Activated naive CD8-positive, alpha-beta T cell (primary cell): ENCODE data around the gene ATP11C.

ENCODE experiments used
- H3K27ac Mint-ChIP-seq: one replicate; pipeline ENCODE4 v1.8.0; 2021; ENCODE audit warnings: mixed read lengths
- H3K27me3 Mint-ChIP-seq: one replicate; pipeline ENCODE4 v1.8.0; 2021; ENCODE audit warnings: mixed read lengths
- H3K36me3 Mint-ChIP-seq: one replicate; pipeline ENCODE4 v1.8.0; 2021; ENCODE audit warnings: mixed read lengths
- H3K4me1 Mint-ChIP-seq: one replicate; pipeline ENCODE4 v1.8.0; 2021; ENCODE audit warnings: low read depth, mixed read lengths
- H3K4me3 Mint-ChIP-seq: one replicate; pipeline ENCODE4 v1.8.0; 2021; ENCODE audit warnings: mild to moderate bottlenecking, mixed read lengths
- H3K9me3 Mint-ChIP-seq: one replicate; pipeline ENCODE4 v1.8.0; 2021; ENCODE audit warnings: low read depth, mixed read lengths

The ATP11C gene

DNA sequence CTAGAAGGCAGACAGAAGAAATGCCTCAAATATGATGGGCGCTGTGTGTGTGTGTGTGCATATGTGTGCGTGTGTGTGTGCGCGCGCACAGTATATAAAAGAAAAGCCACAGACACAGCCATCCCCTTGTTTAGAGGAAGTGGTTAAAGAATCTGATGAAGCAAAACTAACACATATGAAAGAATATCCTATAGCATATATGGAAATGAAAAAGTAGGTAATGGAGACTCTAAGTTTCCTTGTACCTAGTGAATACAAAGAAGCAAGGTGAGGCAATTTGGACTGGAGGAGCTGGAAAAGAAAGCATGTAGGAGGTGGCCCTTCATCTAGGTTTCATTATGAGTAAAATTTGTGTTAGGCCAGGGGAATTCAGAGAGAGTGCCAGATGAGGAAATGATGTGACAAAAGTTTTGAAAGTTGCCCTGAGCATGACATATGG, 166.3 kb downstream of the ATP11C start:
- H3K4me3 Mint-ChIP-seq: no peak overlapping the region
- no peaks in the 10 kb centered on the region for H3K9me3 Mint-ChIP-seq
- H3K27ac Mint-ChIP-seq: no peak overlapping the region
- H3K27me3 Mint-ChIP-seq: no peaks in the 10 kb centered on the region
- peaks cover 11% of the 10 kb centered on the region for H3K36me3 Mint-ChIP-seq
- H3K4me1 Mint-ChIP-seq: peaks cover 1% of the 10 kb centered on the region

DNA sequence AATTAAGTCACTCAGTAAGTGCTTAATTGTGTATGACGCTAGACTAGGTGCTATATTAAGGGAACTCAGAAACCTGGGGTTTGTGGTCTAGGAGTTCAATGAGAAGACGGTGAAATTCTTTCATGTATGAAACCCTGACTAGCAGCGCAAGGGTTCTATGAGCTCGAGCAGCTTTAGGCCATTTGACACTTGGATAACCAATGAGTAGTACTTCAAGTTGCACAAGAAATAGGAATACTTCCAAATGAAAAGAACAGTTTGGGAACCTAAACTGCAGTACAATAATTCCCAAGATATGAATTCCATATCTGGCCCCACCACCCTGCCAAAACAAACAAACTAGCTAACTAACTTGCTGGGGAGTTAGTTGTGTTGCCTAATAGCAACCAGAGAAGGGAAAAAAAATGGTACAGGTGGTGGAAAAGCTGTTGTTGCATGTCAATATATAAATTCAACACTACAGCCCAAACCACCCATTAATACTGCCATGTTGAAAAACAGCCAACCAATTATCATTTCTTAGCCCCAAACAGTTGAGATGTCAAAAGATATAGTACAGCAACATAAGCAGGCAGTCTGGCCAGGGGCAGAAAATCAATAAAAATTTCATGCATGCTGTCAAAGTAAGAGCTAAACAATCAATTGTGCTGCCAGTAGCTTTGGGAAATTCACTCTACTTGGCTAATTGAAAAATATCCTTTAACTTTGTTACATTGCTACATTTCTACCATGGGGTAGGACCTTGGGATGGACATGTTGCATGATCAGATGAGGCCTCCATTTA, 170.3 kb downstream of the ATP11C start:
- no peaks in the 10 kb centered on the region for H3K4me1 Mint-ChIP-seq
- no peak overlapping the region for H3K4me3 Mint-ChIP-seq
- H3K27ac Mint-ChIP-seq: no peak overlapping the region
- H3K36me3 Mint-ChIP-seq: peaks cover 13% of the 10 kb centered on the region
- no peaks in the 10 kb centered on the region for H3K27me3 Mint-ChIP-seq
- no peaks in the 10 kb centered on the region for H3K9me3 Mint-ChIP-seq

DNA sequence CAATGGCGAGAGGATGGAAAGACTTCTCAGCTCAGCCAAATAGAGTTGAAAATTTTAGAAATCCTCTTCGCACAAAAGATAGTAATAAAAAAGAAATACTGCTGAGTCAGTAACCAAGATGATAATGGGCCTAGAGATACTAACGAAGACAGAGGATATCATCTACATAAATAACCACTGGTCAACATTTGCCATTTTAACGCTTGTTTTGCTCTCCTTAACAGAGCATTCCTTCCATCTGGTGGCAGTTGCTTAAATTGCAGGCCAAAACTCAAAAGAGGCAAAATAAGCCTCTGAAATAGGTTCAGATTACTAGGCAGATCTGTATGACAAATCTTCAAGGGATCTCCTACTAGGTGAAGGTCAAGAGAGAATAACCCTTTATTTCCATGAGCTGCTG, 173.2 kb downstream of the ATP11C start:
- no peaks in the 10 kb centered on the region for H3K9me3 Mint-ChIP-seq
- no peak overlapping the region for H3K27ac Mint-ChIP-seq
- H3K27me3 Mint-ChIP-seq: no peaks in the 10 kb centered on the region
- H3K36me3 Mint-ChIP-seq: peaks cover 31% of the 10 kb centered on the region
- no peak overlapping the region for H3K4me3 Mint-ChIP-seq
- H3K4me1 Mint-ChIP-seq: no peaks in the 10 kb centered on the region

DNA sequence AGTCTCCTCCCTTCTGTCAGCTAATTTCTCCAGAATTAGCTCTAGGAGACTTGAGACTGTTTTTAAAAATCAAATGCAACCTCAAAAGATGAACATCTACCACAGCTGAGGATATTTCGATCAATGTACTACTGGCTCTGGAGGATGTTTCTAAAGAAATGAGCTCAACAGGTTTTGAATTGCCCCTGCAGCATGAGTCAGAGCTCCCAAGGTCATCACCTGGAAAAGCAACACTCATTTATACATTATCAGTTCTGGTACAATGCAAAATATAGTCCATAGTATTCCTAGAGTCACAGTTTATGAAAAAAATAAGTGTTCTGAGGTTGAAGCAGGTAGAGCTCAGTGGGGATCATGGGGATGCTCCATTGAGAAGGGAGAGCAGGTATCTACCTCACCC, 174.0 kb downstream of the ATP11C start:
- H3K4me3 Mint-ChIP-seq: no peak overlapping the region
- peaks cover 6% of the 10 kb centered on the region for H3K9me3 Mint-ChIP-seq
- no peaks in the 10 kb centered on the region for H3K4me1 Mint-ChIP-seq
- no peaks in the 10 kb centered on the region for H3K27me3 Mint-ChIP-seq
- H3K36me3 Mint-ChIP-seq: peaks cover 36% of the 10 kb centered on the region
- no peak overlapping the region for H3K27ac Mint-ChIP-seq

DNA sequence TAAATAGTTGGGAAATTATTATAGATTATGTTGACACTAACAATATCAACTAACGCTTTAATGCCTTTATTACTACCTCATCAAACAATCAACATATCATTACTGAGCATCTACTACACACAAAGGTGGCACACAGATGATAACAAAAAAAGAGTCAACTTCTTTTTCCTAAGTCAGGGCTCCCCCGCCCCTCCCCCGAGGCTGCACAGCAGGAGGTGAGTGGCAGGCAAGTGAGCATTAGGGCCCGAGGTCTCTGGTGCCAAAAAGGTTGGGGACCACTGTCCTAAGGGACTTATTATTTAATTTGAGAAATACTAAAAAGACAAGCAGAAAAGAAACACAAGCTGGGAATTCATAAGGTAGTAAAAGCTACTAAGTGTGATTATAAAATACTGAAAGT, 174.6 kb downstream of the ATP11C start:
- H3K27me3 Mint-ChIP-seq: no peaks in the 10 kb centered on the region
- H3K36me3 Mint-ChIP-seq: peaks cover 37% of the 10 kb centered on the region
- no peak overlapping the region for H3K27ac Mint-ChIP-seq

DNA sequence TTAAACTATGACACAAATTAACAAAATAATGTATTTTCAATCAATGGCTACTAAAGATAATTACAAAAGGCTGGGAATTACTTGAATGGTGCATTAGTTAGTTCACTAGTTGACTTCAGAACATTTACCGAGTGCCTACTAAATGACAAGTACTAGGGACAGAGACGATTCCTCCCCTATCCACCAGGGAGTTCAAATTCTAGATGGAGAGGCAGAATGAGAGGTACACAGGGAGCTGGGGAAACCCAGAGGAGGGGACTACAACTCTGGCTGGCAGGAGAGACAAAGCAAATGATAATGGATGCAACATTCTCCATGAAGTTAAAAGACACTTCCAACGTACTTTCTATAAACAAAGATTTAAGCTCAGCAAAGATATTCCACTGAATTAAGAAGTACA, 181.8 kb downstream of the ATP11C start:
- no peaks in the 10 kb centered on the region for H3K4me1 Mint-ChIP-seq
- no peaks in the 10 kb centered on the region for H3K27me3 Mint-ChIP-seq
- peaks cover 8% of the 10 kb centered on the region for H3K9me3 Mint-ChIP-seq
- H3K27ac Mint-ChIP-seq: no peak overlapping the region
- H3K4me3 Mint-ChIP-seq: no peak overlapping the region
- H3K36me3 Mint-ChIP-seq: peaks cover 39% of the 10 kb centered on the region

More for the DNA sequence above, 174.6 kb downstream of the ATP11C start:
- H3K4me3 Mint-ChIP-seq: no peak overlapping the region
- no peaks in the 10 kb centered on the region for H3K4me1 Mint-ChIP-seq
- H3K9me3 Mint-ChIP-seq: peaks cover 8% of the 10 kb centered on the region

DNA sequence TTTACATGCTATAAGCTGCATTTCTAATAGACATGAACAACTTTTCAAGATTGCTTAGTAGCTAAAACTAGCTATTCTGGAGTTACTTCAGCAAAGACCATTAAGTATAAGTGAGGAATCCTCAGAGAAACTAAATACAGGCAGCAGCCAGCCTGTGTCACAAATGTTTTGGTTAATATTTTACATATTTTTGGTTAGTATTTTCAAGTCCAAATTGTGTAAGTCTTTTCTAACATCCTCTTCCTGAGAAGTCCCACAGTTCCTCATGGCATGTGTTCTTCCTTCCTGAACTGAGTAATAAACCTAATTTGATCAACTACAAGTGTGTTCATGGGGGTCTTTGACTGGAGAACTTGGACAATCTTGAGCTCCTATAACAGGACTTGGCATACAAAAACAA, 182.5 kb downstream of the ATP11C start:
- Mint-ChIP-seq H3K4me1 (no peaks in the 10 kb centered on the region), H3K27ac (no peak overlapping the region), H3K27me3 (no peaks in the 10 kb centered on the region), H3K9me3 (peaks cover 8% of the 10 kb centered on the region), H3K4me3 (no peak overlapping the region), H3K36me3 (peaks cover 33% of the 10 kb centered on the region)

DNA sequence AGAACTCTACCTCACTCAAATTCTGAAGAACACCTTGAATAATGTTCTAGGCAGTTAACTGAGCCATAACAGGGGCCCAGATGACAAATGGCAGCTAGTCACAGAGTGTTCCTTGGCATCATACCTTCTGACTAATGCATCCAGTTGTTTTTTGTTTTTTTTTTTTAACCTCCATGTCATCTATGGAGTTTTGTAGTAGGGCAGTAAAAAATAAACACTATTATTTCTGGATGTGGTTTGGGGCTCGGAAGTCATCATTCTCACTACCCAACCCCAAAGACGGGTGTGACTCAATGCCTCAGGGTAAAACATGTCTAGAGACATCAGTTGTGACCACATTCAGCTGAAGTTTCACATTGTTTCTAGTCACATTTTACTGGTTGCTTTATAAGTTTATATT, 193.7 kb downstream of the ATP11C start:
- no peaks in the 10 kb centered on the region for H3K27me3 Mint-ChIP-seq
- no peak overlapping the region for H3K4me3 Mint-ChIP-seq
- peaks cover 13% of the 10 kb centered on the region for H3K4me1 Mint-ChIP-seq
- no peaks in the 10 kb centered on the region for H3K9me3 Mint-ChIP-seq
- H3K27ac Mint-ChIP-seq: peak overlapping the region; percentile 58
- peaks cover 15% of the 10 kb centered on the region for H3K36me3 Mint-ChIP-seq

DNA sequence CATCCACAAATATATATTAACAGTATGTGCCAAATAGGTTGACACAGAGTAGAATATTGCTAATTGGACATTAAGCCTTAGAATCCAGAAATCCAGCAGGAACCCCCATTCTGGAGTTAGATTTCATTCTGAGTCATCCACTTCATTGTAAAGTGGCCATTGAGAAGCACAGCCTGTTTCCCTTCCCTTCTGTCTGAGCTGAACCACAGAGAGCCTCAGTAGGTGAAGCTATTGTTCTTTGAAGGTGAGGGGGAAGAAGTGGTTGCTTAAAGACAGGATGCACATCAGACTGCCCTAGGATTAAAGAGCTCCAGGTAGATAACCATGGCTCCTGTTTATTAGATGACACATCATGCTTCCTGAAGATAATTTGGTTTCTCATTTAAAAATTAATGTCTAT, 194.3 kb downstream of the ATP11C start:
- Mint-ChIP-seq H3K27ac (peak overlapping the region; percentile 58), H3K9me3 (no peaks in the 10 kb centered on the region), H3K4me3 (no peak overlapping the region), H3K4me1 (peaks cover 13% of the 10 kb centered on the region), H3K27me3 (no peaks in the 10 kb centered on the region), H3K36me3 (peaks cover 15% of the 10 kb centered on the region)

DNA sequence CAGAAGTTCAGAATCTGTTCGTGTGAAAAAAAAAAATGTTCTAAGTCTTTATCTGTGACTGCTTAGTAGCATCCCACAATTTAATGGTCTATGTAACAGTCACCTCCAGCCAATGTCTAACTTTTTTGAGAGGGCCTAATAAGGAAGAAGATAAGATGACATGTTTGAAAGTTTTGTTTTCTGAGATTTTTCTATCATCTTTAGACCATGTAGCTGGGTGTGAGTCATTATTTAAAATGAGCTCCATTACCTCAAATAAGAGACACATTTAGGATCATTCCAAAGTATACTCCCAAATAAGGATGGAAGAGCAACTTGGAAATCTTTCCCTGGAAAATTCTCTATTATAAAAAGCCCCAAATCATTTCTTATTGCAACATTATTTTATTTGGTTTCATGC, 196.7 kb downstream of the ATP11C start:
- Mint-ChIP-seq H3K36me3 (peaks cover 15% of the 10 kb centered on the region), H3K4me1 (peaks cover 13% of the 10 kb centered on the region), H3K4me3 (no peak overlapping the region), H3K9me3 (no peaks in the 10 kb centered on the region), H3K27ac (no peak overlapping the region), H3K27me3 (no peaks in the 10 kb centered on the region)

DNA sequence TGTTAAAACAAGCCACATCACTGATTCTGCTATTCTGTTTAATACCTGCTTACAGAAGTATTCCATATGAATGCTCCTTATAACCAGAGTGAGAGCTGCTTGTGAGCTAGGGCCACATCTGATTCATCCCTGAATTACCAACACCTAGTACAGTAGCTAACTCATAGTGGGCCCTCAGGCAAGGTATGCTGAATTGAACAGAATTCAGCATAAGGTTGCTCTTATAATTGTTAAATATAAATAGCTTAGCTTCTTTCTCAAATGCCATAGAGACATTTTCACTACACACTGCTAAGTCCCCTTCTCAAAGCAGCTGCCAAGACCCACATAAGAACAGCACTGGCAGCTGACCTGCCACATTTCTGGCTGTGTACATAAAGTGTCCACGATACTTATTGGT, 197.9 kb downstream of the ATP11C start:
- H3K4me3 Mint-ChIP-seq: no peak overlapping the region
- no peaks in the 10 kb centered on the region for H3K9me3 Mint-ChIP-seq
- H3K36me3 Mint-ChIP-seq: peaks cover 9% of the 10 kb centered on the region
- no peak overlapping the region for H3K27ac Mint-ChIP-seq
- H3K4me1 Mint-ChIP-seq: peaks cover 10% of the 10 kb centered on the region
- H3K27me3 Mint-ChIP-seq: no peaks in the 10 kb centered on the region

DNA sequence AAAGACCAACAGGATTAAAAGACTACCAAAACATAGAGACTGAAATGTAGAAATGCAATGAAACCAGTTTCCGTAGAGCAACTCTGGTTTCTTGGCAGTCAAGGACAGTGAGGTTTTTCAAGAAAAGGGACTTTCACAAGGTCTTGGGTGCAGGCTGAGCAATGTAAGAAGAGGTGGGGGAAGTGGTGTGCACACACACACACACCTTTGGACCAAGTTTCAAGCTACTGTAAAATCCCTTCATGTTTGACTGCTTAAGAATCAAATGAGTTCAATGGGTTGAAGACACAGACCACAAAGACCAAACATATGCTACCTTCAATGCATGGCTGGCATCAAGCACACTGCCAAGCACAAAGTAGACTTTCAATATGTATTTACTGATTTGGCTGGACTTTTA, 207.1 kb downstream of the ATP11C start:
- no peaks in the 10 kb centered on the region for H3K9me3 Mint-ChIP-seq
- H3K4me1 Mint-ChIP-seq: no peaks in the 10 kb centered on the region
- peaks cover 7% of the 10 kb centered on the region for H3K36me3 Mint-ChIP-seq
- H3K27ac Mint-ChIP-seq: no peak overlapping the region
- no peak overlapping the region for H3K4me3 Mint-ChIP-seq
- no peaks in the 10 kb centered on the region for H3K27me3 Mint-ChIP-seq

DNA sequence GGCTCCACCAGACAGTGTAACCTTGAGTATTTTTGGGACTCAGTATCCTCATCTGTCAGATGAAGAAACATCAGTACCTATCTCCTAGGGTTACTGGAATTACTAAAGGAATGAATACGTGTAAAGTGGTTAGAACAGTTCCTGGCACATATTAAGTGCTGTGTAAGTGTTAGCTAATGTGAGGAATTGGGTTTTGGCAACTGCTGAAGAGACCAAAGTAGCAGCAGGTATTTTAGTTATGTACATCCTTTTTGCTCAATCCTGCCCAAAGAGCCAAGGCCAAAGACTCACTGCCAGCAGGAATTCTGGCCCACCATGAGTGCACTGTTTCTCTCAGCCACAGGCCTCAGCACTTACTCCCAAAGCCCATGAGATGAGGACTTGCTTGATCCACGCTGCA, 208.2 kb downstream of the ATP11C start:
- Mint-ChIP-seq H3K4me1 (no peaks in the 10 kb centered on the region), H3K36me3 (peaks cover 9% of the 10 kb centered on the region), H3K27me3 (no peaks in the 10 kb centered on the region), H3K4me3 (no peak overlapping the region), H3K27ac (peak overlapping the region; percentile 34), H3K9me3 (no peaks in the 10 kb centered on the region)

DNA sequence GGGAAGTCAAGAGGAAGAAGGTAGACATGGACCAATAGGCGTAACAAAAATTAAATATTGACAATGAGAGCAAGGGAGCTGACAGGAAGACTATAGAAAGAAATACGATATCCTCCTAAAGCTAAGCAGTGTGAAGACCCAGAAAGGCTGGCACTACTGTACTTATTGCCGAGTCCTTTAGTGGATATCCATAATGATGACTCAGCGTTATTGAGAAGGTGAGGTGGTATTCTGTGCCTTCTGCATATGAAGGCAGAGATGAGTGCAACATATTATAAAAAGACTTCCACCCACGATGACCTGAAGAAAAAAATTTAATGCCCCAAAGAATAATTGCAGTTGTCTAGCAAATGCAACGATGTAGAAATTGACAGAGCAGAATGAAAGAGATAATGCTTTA, 211.9 kb downstream of the ATP11C start:
- Mint-ChIP-seq H3K4me3 (no peak overlapping the region), H3K4me1 (no peaks in the 10 kb centered on the region), H3K9me3 (no peaks in the 10 kb centered on the region), H3K27me3 (no peaks in the 10 kb centered on the region), H3K36me3 (peaks cover 12% of the 10 kb centered on the region), H3K27ac (no peak overlapping the region)

DNA sequence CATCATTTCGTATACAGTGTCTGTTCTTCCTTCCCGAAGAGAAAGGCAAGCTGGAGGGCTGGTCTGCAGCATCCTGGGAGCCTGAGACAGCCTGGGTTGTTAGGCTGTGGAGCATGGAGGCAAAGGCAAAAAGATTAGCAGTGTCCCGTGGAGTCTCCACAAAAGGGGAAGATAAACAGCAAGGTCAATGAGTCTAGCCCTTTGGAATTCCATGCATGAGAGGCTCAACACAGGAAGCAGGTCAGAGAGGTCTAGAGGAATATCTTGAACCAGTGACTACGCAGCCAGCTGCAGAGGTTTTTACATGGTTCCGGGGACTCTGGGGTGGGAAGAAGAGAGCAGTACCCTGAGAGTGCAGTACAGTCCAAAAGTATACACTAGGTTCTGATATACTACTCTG, 212.7 kb downstream of the ATP11C start:
- no peak overlapping the region for H3K4me3 Mint-ChIP-seq
- no peaks in the 10 kb centered on the region for H3K4me1 Mint-ChIP-seq
- H3K27me3 Mint-ChIP-seq: no peaks in the 10 kb centered on the region
- no peak overlapping the region for H3K27ac Mint-ChIP-seq
- peaks cover 11% of the 10 kb centered on the region for H3K36me3 Mint-ChIP-seq
- no peaks in the 10 kb centered on the region for H3K9me3 Mint-ChIP-seq

DNA sequence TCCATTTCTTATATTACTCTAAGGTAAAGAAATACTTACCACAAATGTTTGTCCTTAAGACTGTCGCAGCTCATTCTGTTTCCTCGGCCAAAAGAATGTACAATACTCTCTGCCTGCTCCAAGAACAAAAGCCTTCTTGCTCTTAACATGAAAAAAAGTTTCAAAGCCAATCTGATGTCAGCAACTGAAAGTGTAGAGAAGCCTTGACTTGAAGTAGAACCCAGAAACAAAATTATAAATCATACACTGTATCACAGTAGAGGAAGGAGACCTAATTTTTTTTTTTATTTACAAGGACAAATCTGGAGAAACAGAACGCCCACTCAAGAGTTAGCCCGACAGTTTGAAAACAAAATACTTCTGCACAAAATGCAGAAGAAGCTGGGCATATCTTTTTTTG, 224.8 kb downstream of the ATP11C start, which contains the start of gene MCF2:
Gene MCF2 (minus strand): TSS at position 101 of the 400 bp plus-strand sequence. CDS start 56,423 bp downstream, outside the sequence.
- no peak within 1 kb of the TSS for H3K4me3 Mint-ChIP-seq
- H3K27ac Mint-ChIP-seq: no peak within 1 kb of the TSS
- H3K36me3 Mint-ChIP-seq: peaks cover 5% of the 10 kb centered on the region
- H3K27me3 Mint-ChIP-seq: no peaks in the 10 kb centered on the region
- H3K9me3 Mint-ChIP-seq: no peaks in the 10 kb centered on the region
- H3K4me1 Mint-ChIP-seq: no peaks in the 10 kb centered on the region
